BLaER1 (cell line): ENCODE data around the gene FRK.

ENCODE experiments used
- H3K27ac ChIP-seq: shearing (Covaris generic); formaldehyde crosslinking; 2 replicates; pipeline ENCODE4 v1.8.1; 2022
- H3K27me3 ChIP-seq: shearing (Covaris generic); formaldehyde crosslinking; 2 replicates; pipeline ENCODE4 v1.8.1; 2022
- H3K36me3 ChIP-seq: shearing (Covaris generic); formaldehyde crosslinking; 2 replicates; pipeline ENCODE4 v1.8.1; 2022
- H3K4me1 ChIP-seq: shearing (Covaris generic); formaldehyde crosslinking; 2 replicates; pipeline ENCODE4 v1.8.1; 2022
- H3K4me2 ChIP-seq: shearing (Covaris generic); formaldehyde crosslinking; 2 replicates; pipeline ENCODE4 v1.8.1; 2022
- H3K4me3 ChIP-seq: shearing (Covaris generic); formaldehyde crosslinking; 2 replicates; pipeline ENCODE4 v1.8.1; 2022
- H3K9ac ChIP-seq: shearing (Covaris generic); formaldehyde crosslinking; 2 replicates; pipeline ENCODE4 v1.8.1; 2022
- H3K9me3 ChIP-seq: shearing (Covaris generic); formaldehyde crosslinking; 2 replicates; pipeline ENCODE4 v1.8.1; 2022
- H4K20me1 ChIP-seq: shearing (Covaris generic); formaldehyde crosslinking; 2 replicates; pipeline ENCODE4 v1.8.1; 2022
- Cebpa-rat ChIP-seq: shearing (Covaris generic); IDR thresholded peaks from 2 replicates; pipeline ENCODE4 v1.8.1; 2022

The FRK gene

GRCh38 chr6:116078522-116078921 lies 17.8 kb upstream of the FRK start:
- Histone ChIP-seq H3K27me3 (no peaks in the 10 kb centered on the region), H4K20me1 (no peaks in the 10 kb centered on the region), H3K4me1 (no peaks in the 10 kb centered on the region), H3K4me3 (no peak overlapping the region), H3K27ac (no peak overlapping the region), H3K9ac (no peak overlapping the region), H3K9me3 (no peaks in the 10 kb centered on the region), H3K36me3 (no peaks in the 10 kb centered on the region), H3K4me2 (no peak overlapping the region)
- TF ChIP-seq Cebpa-rat = no peak

- no peaks in the 10 kb centered on the region for H3K4me1 ChIP-seq
- no peak overlapping the region for H3K4me2 ChIP-seq
- H3K9me3 ChIP-seq = no peaks in the 10 kb centered on the region
- H4K20me1 ChIP-seq = no peaks in the 10 kb centered on the region
- no peaks in the 10 kb centered on the region for H3K36me3 ChIP-seq
- H3K27me3 ChIP-seq = no peaks in the 10 kb centered on the region
- no peak overlapping the region for H3K4me3 ChIP-seq
- no peak for TF ChIP-seq Cebpa-rat
- no peak overlapping the region for H3K27ac ChIP-seq
- no peak overlapping the region for H3K9ac ChIP-seq
Observed at GRCh38 chr6:116074732-116075390, 14.2 kb upstream of the FRK start.

- Histone ChIP-seq H3K4me3 (no peak overlapping the region), H3K27ac (no peak overlapping the region)
- TF ChIP-seq Cebpa-rat = no peak
Observed at GRCh38 chr6:116073765-116074440, 13.2 kb upstream of the FRK start.

DNA sequence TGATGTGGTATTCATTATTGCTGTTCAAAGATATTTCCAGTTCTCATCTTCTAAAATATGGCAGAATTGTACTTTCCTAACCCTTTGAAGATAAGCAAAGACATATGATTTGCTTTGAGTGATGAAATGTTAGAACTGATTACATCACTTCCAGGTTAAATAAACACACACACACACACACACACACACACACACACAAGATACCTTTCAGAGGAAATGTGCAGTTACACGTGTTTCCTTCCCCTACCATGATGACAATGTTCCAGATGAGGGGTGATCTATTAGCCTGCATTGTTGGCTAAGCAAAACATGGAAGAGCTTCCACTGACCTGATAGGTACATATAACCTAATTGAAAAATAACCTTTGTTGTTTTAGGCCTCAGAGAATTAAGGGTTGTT lies 11.7 kb upstream of the FRK start:
- no peaks in the 10 kb centered on the region for H3K9me3 ChIP-seq
- no peaks in the 10 kb centered on the region for H3K4me1 ChIP-seq
- no peak overlapping the region for H3K4me2 ChIP-seq
- H3K9ac ChIP-seq = no peak overlapping the region
- no peaks in the 10 kb centered on the region for H3K36me3 ChIP-seq
- no peak overlapping the region for H3K27ac ChIP-seq
- TF ChIP-seq Cebpa-rat = no peak
- no peak overlapping the region for H3K4me3 ChIP-seq
- no peaks in the 10 kb centered on the region for H4K20me1 ChIP-seq
- no peaks in the 10 kb centered on the region for H3K27me3 ChIP-seq

More at GRCh38 chr6:116073765-116074440, 13.2 kb upstream of the FRK start:
- no peak overlapping the region for H3K9ac ChIP-seq
- no peaks in the 10 kb centered on the region for H3K36me3 ChIP-seq
- no peak overlapping the region for H3K4me2 ChIP-seq
- H3K9me3 ChIP-seq = no peaks in the 10 kb centered on the region
- no peaks in the 10 kb centered on the region for H3K4me1 ChIP-seq
- no peaks in the 10 kb centered on the region for H4K20me1 ChIP-seq
- no peaks in the 10 kb centered on the region for H3K27me3 ChIP-seq

DNA sequence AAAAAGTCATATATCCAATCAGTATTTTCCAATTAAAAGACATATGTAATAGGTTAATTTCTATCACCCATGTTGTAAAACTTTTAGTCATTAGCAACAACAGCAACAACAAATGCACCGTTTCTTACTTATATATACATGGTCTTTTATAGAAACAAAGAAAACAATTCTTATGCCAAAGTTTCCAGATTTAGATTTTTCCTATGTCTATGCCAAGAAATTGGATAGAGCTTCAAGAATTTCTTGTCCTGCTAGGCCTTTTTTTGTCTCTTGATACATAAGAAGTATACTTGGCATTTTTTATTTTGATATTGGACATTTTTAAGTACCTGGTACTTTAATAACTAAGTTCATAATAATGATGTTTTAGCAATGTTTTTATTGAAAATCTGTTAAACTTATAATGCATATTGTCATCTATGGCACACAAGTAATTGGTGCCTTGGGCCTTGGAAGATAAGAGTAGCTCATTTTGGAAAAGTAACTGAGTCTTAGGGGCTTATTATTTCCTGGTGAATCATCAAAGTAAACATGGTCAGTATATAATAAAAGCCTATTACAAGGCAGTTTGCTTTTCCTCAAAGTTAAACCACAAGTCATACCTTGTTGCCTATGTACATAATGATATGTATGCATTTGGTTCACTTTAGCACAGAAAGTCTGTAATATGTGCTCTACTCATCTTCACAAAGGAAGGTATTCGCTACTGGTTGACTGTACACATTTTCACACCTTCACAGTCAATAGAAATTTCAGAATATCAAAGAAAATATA lies 10.1 kb upstream of the FRK start:
- Histone ChIP-seq H3K4me3 (no peak overlapping the region), H3K27ac (no peak overlapping the region), H3K9ac (no peak overlapping the region), H3K9me3 (no peaks in the 10 kb centered on the region), H3K4me1 (no peaks in the 10 kb centered on the region), H3K4me2 (no peak overlapping the region), H3K36me3 (no peaks in the 10 kb centered on the region), H3K27me3 (no peaks in the 10 kb centered on the region), H4K20me1 (no peaks in the 10 kb centered on the region)
- no peak for TF ChIP-seq Cebpa-rat

DNA sequence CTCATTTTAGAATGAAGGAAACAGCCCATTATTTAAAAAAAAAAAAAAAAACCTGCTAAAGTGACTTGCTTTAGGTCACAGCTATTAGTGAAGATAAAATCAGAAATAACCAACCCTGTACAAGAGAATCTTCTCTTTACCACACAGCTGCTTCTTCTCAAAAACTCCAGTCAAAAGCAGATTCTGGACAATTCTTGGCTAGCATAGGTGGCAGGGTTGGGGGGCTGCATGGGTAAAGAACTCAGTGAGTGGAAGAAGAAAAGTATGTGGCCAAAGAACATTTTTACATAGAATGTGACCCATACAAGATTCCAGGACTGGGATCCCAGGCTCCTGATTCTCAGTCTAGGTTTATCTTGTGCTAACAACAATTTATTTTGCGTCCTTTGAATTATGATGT lies 9.4 kb upstream of the FRK start:
- Histone ChIP-seq H3K4me1 (no peaks in the 10 kb centered on the region), H3K36me3 (no peaks in the 10 kb centered on the region), H3K4me2 (no peak overlapping the region), H3K4me3 (no peak overlapping the region), H4K20me1 (no peaks in the 10 kb centered on the region), H3K9me3 (no peaks in the 10 kb centered on the region), H3K9ac (no peak overlapping the region), H3K27me3 (no peaks in the 10 kb centered on the region), H3K27ac (no peak overlapping the region)
- no peak for TF ChIP-seq Cebpa-rat

- Histone ChIP-seq H3K27ac (no peak overlapping the region), H3K4me3 (no peak overlapping the region)
- TF ChIP-seq Cebpa-rat = no peak
Observed at GRCh38 chr6:116066789-116067188, 6.1 kb upstream of the FRK start.

GRCh38 chr6:116064666-116065065 lies 4.0 kb upstream of the FRK start:
- Histone ChIP-seq H3K9me3 (no peaks in the 10 kb centered on the region), H4K20me1 (no peaks in the 10 kb centered on the region), H3K4me2 (no peak overlapping the region), H3K36me3 (no peaks in the 10 kb centered on the region), H3K9ac (no peak overlapping the region), H3K4me3 (no peak overlapping the region), H3K27ac (no peak overlapping the region), H3K4me1 (no peaks in the 10 kb centered on the region), H3K27me3 (no peaks in the 10 kb centered on the region)
- no peak for TF ChIP-seq Cebpa-rat

More at GRCh38 chr6:116066789-116067188, 6.1 kb upstream of the FRK start:
- Histone ChIP-seq H3K4me1 (no peaks in the 10 kb centered on the region), H3K36me3 (no peaks in the 10 kb centered on the region), H3K27me3 (no peaks in the 10 kb centered on the region), H4K20me1 (no peaks in the 10 kb centered on the region), H3K4me2 (no peak overlapping the region), H3K9me3 (no peaks in the 10 kb centered on the region), H3K9ac (no peak overlapping the region)

- H3K4me2 ChIP-seq = no peak overlapping the region
- H3K27me3 ChIP-seq = no peaks in the 10 kb centered on the region
- H3K9me3 ChIP-seq = no peaks in the 10 kb centered on the region
Observed at GRCh38 chr6:116062496-116062895, 1.8 kb upstream of the FRK start.

More at GRCh38 chr6:116062496-116062895, 1.8 kb upstream of the FRK start:
- no peaks in the 10 kb centered on the region for H4K20me1 ChIP-seq
- no peak overlapping the region for H3K9ac ChIP-seq
- TF ChIP-seq Cebpa-rat = no peak
- H3K4me3 ChIP-seq = no peak overlapping the region
- H3K4me1 ChIP-seq = no peaks in the 10 kb centered on the region
- no peaks in the 10 kb centered on the region for H3K36me3 ChIP-seq
- H3K27ac ChIP-seq = no peak overlapping the region
